Breast epithelium (tissue), 3 donors: ENCODE measurements around the gene ERN1.

ENCODE experiments used
- POLR2A ChIP-seq: fragments of 450-650 bp; IDR thresholded peaks from one replicate; pipeline ENCODE4 v1.6.1; 2016; ENCODE audit warnings: antibody characterized with exemption, mild to moderate bottlenecking, moderate library complexity
- TF ChIP-seq, protein P1 (sequence below), 3 donors: fragments of 450-650 bp; IDR thresholded peaks; one replicate each; pipeline ENCODE4 v1.5.1; 2016 to 2017; ENCODE audit warnings: antibody characterized with exemption in 3 of 3, mild to moderate bottlenecking in 3 of 3, moderate library complexity in 3 of 3

DNA sequence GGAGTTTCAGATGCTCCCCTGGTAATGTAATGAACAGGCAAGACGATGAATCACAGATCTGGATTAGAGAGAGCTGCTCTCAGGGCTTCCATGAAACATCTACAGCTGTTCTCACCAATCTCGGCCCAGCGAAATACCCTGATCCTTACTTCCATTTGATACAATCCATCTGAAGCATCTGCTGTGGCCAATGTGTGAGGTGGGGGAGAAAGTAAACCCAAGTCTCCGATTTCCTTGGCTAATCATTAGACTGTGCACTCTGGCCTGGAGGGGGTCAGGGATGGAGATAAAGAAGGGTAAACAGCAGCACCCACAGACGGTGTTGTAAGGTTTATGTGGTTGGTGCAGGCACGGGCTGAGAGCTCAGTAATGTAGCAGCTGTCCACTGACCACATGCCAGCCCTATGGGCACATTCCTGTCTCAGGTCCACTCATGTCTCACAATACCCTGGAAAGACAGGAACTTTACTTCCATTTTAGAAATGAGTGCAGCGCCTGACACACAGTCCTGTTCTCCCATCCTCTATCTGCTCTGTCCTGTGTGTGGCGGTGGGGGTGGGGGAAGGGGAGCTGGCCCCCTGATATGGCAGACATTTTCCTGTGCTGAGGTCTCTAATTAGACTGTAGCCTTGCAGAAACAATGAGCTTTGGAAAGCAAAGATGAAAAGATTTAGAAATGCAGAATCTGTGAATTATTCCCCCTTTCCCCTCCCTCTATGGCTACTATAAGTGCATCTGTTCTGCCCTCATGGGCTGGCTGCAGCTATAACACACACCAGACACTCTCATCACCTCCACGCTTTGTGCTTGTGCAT is 48.3 kb upstream of the ERN1 start:
- TF ChIP-seq, protein P1, sequence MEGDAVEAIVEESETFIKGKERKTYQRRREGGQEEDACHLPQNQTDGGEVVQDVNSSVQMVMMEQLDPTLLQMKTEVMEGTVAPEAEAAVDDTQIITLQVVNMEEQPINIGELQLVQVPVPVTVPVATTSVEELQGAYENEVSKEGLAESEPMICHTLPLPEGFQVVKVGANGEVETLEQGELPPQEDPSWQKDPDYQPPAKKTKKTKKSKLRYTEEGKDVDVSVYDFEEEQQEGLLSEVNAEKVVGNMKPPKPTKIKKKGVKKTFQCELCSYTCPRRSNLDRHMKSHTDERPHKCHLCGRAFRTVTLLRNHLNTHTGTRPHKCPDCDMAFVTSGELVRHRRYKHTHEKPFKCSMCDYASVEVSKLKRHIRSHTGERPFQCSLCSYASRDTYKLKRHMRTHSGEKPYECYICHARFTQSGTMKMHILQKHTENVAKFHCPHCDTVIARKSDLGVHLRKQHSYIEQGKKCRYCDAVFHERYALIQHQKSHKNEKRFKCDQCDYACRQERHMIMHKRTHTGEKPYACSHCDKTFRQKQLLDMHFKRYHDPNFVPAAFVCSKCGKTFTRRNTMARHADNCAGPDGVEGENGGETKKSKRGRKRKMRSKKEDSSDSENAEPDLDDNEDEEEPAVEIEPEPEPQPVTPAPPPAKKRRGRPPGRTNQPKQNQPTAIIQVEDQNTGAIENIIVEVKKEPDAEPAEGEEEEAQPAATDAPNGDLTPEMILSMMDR (IDR thresholded peaks at IDR 0.05), result no peak
- TF ChIP-seq POLR2A, result no peak
